Spinal cord (tissue), 10 donors: Measurements from ENCODE around the gene AP3B2. TPM values are rescaled to one million over a fixed set of nuclear protein-coding genes. Genes with fewer than 3 reads are reported as not detected.

Experiments used
- DNase-seq, 6 donors: peaks; one replicate each; pipeline versions ENCODE4 v3.0.0 to v3.0.0-alpha.2; 2013 to 2015; ENCODE audit warnings: low spot score in 6 of 6, low read depth in 4 of 6
- H3K27ac ChIP-seq: one replicate; pipeline ENCODE4 v1.5.1; 2013; ENCODE audit warnings: low read depth, low read length, control low read depth
- H3K27me3 ChIP-seq: one replicate; pipeline ENCODE4 v1.6.1; 2013; ENCODE audit warnings: low read length; ENCODE audit not compliant: control insufficient read depth, insufficient read depth
- H3K36me3 ChIP-seq: one replicate; pipeline ENCODE4 v1.6.1; 2013; ENCODE audit warnings: low read length; ENCODE audit not compliant: control insufficient read depth, insufficient read depth
- H3K4me1 ChIP-seq: one replicate; pipeline ENCODE4 v1.6.1; 2013; ENCODE audit warnings: low read length; ENCODE audit not compliant: control insufficient read depth, insufficient read depth
- H3K4me3 ChIP-seq: one replicate; pipeline ENCODE4 v1.5.1; 2013; ENCODE audit warnings: low read depth, low read length, control low read depth
- H3K9me3 ChIP-seq: one replicate; pipeline ENCODE4 v1.6.1; 2013; ENCODE audit warnings: low read length; ENCODE audit not compliant: control insufficient read depth, insufficient read depth
- WGBS: methylation state at CpG from one replicate; pipeline ENCODE4 v1.1.5; 2013; ENCODE audit warnings: missing lambda C conversion rate; ENCODE audit not compliant: insufficient coverage; 5-methylcytosine and 5-hydroxymethylcytosine counted together
- long read RNA-seq, 4 donors: transcript quantifications; one replicate each; lab custom pipeline, GENCODE V29; 2026
- polyA plus RNA-seq, 2 donors: library from polyadenylated mRNA; unstranded; fragments of 120-200 nt; gene quantifications; one replicate each; pipeline ENCODE4 v1.2.1, GENCODE V29; 2013; ENCODE audit not compliant: insufficient read length in 2 of 2
- total RNA-seq, 2 donors: library from RNA; depleted of rRNA in 1 of 2; stranded (reverse); fragments of 120-200 nt in 1 of 2; fragments of >200 nt in 1 of 2; gene quantifications; one replicate each; pipeline versions ENCODE4 v1.2.3 to v1.2.4, GENCODE V29; 2013 to 2014
- donor health status: healthy.

AP3B2 gene
- total RNA-seq (10 to 100 TPM; 19.3 to 36.4 TPM), polyA plus RNA-seq (100 to 1,000 TPM; 107 to 138 TPM)
- long read RNA-seq, donor 1, partial matches to known transcripts: 6 of 14 reads
- long read RNA-seq, donor 1, other reads (novel, unspliced or antisense): 0 of 14 reads
- long read RNA-seq, donor 2, partial matches to known transcripts: 0 of 2 reads
- long read RNA-seq, donor 2, other reads (novel, unspliced or antisense): 0 of 2 reads
- long read RNA-seq, donor 3: 0 reads
- long read RNA-seq, donor 4: 0 reads

- H3K4me3 ChIP-seq: peak within 1 kb of the TSS; percentile 57
- WGBS: under 1% methylated on average over 95 of the region's 95 CpGs
- no peaks in the 10 kb centered on the region for H3K27me3 ChIP-seq
- peaks cover 24% of the 10 kb centered on the region for H3K4me1 ChIP-seq
- peak; percentile 36 to 96 (median 72) for DNase-seq
- peak within 1 kb of the TSS; percentile 40 for H3K27ac ChIP-seq
- no peaks in the 10 kb centered on the region for H3K9me3 ChIP-seq
- no peaks in the 10 kb centered on the region for H3K36me3 ChIP-seq
These were observed at the start of gene AP3B2 for GRCh38 chr15:82709421-82710207. AP3B2 (minus strand) TSS chr15:82709875; CDS start chr15:82709706, 169 bp downstream.

GRCh38 chr15:82751308-82751707 is 41.6 kb upstream of the AP3B2 start:
- Histone ChIP-seq H3K27me3 (no peaks in the 10 kb centered on the region), H3K4me3 (peak overlapping the region; percentile 94), H3K36me3 (peaks cover 15% of the 10 kb centered on the region), H3K9me3 (no peaks in the 10 kb centered on the region), H3K27ac (no peak overlapping the region), H3K4me1 (peaks cover 4% of the 10 kb centered on the region)
- no CpG with 5 or more reads among the region's 4 CpGs for WGBS
- DNase-seq: no peak

- Histone ChIP-seq H3K27ac (peak overlapping the region; percentile 93), H3K36me3 (peaks cover 15% of the 10 kb centered on the region), H3K9me3 (no peaks in the 10 kb centered on the region), H3K27me3 (no peaks in the 10 kb centered on the region), H3K4me1 (peaks cover 4% of the 10 kb centered on the region), H3K4me3 (peak overlapping the region; percentile 94)
- 40% methylated on average over 1 of the region's 8 CpGs for WGBS
- peak in 1 of 6 donors; percentile 2 for DNase-seq
These were observed 41.1 kb upstream of the AP3B2 start for GRCh38 chr15:82750831-82751180.

- H3K4me3 ChIP-seq: peak overlapping the region; percentile 94
- H3K4me1 ChIP-seq: peaks cover 4% of the 10 kb centered on the region
- no peaks in the 10 kb centered on the region for H3K9me3 ChIP-seq
- WGBS: 0% methylated on average over 35 of the region's 47 CpGs
- peak overlapping the region; percentile 93 for H3K27ac ChIP-seq
- DNase-seq: peak; percentile 90 to 99 (median 94)
- no peaks in the 10 kb centered on the region for H3K27me3 ChIP-seq
- peaks cover 15% of the 10 kb centered on the region for H3K36me3 ChIP-seq
These were observed 40.5 kb upstream of the AP3B2 start for GRCh38 chr15:82749951-82750830.

- no peak for DNase-seq
- Histone ChIP-seq H3K27ac (no peak overlapping the region), H3K4me3 (no peak overlapping the region), H3K27me3 (no peaks in the 10 kb centered on the region), H3K9me3 (no peaks in the 10 kb centered on the region), H3K36me3 (peaks cover 10% of the 10 kb centered on the region), H3K4me1 (peaks cover 4% of the 10 kb centered on the region)
These were observed 38.6 kb upstream of the AP3B2 start for GRCh38 chr15:82748315-82748714.

- WGBS: 86% methylated on average over 1 of the region's 1 CpG
These were observed 34.1 kb upstream of the AP3B2 start for GRCh38 chr15:82743810-82744209.

GRCh38 chr15:82742134-82742533 is 32.5 kb upstream of the AP3B2 start:
- no CpG with 5 or more reads among the region's 3 CpGs for WGBS
- no peak overlapping the region for H3K27ac ChIP-seq
- no peaks in the 10 kb centered on the region for H3K9me3 ChIP-seq

More at GRCh38 chr15:82743810-82744209, 34.1 kb upstream of the AP3B2 start:
- Histone ChIP-seq H3K27ac (no peak overlapping the region), H3K4me3 (no peak overlapping the region), H3K4me1 (no peaks in the 10 kb centered on the region), H3K27me3 (no peaks in the 10 kb centered on the region), H3K9me3 (no peaks in the 10 kb centered on the region), H3K36me3 (no peaks in the 10 kb centered on the region)
- DNase-seq: no peak

GRCh38 chr15:82739086-82739485 is 29.4 kb upstream of the AP3B2 start:
- WGBS: 75% methylated on average over 1 of the region's 2 CpGs
- DNase-seq: no peak
- no peak overlapping the region for H3K4me3 ChIP-seq

More at GRCh38 chr15:82742134-82742533, 32.5 kb upstream of the AP3B2 start:
- Histone ChIP-seq H3K27me3 (no peaks in the 10 kb centered on the region), H3K36me3 (no peaks in the 10 kb centered on the region), H3K4me1 (no peaks in the 10 kb centered on the region), H3K4me3 (no peak overlapping the region)
- DNase-seq: no peak

GRCh38 chr15:82737975-82738374 is 28.3 kb upstream of the AP3B2 start:
- Histone ChIP-seq H3K27me3 (no peaks in the 10 kb centered on the region), H3K36me3 (no peaks in the 10 kb centered on the region), H3K4me3 (no peak overlapping the region), H3K27ac (no peak overlapping the region), H3K9me3 (no peaks in the 10 kb centered on the region), H3K4me1 (no peaks in the 10 kb centered on the region)
- DNase-seq: no peak
- WGBS: no CpG with 5 or more reads among the region's 2 CpGs

More at GRCh38 chr15:82739086-82739485, 29.4 kb upstream of the AP3B2 start:
- Histone ChIP-seq H3K9me3 (no peaks in the 10 kb centered on the region), H3K27me3 (no peaks in the 10 kb centered on the region), H3K27ac (no peak overlapping the region), H3K4me1 (no peaks in the 10 kb centered on the region), H3K36me3 (no peaks in the 10 kb centered on the region)
